ENCODE measurements around the gene HIVEP3.

HIVEP3 gene

DNA sequence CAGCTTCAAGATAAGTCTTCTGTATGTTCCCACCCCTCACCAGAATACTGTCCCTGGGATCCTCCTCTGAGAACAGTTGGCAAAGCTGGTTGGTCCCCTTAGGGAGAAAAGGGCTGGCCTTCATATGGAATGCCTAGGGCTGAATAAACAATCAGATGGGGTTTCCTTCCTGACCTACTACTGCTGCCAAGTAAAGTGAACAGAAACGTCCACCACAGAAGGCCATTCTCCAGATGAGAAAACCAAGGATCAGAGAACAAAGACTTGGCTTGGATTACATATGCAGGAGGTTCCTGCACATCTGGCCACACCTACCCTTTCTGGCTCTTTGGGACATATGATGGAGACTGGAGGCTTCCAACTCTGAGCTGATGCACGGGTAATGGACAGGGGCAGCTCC is 194.5 kb downstream of the HIVEP3 start:
- FAIRE-seq = no peak
- no peak for DNase-seq (ENCODE audit: extremely low spot score, insufficient read length, low read depth)

DNA sequence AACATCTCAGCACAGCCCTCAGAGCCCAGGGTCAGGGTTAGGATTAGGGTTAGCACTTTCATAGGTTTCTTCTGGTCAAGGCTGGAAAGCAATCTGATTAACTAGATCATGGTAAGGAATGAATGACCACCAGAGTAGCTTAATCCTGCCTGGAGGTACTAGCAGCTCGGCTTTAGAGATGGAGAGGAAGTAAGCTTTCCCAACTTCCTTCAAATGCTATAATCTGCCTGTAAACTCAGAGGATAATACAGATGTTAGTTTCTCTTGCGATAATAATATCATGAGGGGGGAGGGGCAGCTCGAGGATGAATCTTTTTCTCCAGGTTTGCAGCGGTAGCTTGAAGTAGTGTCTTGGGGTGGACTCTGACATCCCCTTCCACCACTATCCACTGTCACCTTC is 194.9 kb downstream of the HIVEP3 start:
- FAIRE-seq = no peak
- no peak for DNase-seq (ENCODE audit: extremely low spot score, insufficient read length, low read depth)

DNA sequence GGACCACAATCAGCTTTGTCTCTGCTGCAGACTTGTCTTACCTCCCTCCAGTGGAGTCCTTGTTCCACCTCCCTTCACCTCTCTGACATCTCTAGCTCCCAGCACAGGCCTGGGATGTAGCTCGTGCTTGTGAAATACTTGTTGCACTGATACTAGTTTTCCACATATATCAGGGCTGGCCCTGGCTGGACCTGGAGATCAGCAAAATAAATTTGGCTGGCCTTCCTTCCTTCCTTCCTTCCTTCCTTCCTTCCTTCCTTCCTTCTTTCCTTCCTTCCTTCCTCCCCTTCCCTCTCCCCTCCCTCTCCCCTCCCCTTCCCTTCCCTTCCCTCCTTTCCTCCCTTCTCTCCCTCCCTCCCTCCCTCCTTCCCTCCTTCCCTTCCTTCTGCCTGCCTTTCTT is 196.5 kb downstream of the HIVEP3 start:
- no peak for FAIRE-seq
- no peak for DNase-seq (ENCODE audit: extremely low spot score, insufficient read length, low read depth)

DNA sequence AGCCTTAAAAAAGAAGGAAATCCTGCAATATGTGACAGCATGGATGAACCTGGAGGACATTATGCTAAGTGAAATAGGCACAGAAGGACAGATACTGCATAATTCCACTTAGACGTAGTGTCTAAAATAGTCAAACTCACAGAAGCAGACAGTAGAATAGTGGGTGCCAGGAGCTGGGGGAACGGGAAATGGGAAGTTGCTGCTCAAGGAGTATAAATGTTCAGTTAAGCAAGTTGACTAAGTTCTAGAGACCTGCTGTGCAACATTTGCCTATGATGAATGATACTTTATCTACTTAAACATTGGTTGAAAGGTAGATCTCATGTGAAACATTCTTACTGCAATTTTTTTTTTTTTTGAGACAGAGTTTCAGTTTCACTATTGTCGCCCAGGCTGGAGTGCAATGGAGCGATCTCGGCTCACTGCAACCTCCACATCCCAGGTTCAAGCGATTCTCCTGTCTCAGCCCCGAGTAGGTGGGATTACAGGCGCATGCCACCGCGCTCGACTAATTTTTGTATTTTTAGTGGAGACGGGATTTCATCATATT is 197.8 kb downstream of the HIVEP3 start:
- peak; percentile 92 for FAIRE-seq

DNA sequence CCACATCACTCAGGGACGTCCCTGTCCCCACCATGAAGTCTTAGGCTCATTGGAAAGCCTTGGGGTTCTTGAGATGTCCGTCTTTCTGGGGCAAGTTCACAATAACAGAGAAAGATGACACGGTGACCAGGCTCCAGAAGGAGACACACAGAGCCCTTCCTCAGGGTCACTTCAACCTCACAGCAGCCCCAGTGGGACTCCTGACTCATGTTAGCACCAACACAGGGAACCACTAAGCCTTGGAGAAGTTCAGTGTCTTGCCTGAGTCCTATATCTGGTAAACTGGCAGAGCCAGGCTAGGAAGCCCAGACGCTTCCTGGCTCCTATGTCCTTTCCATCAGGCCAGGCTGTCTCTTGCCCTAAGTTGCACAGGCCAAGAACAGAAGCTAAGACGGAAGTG is 199.1 kb downstream of the HIVEP3 start:
- DNase-seq (ENCODE audit: extremely low spot score, insufficient read length, low read depth) (no peak), FAIRE-seq (no peak)

More for the DNA sequence above, 197.8 kb downstream of the HIVEP3 start:
- DNase-seq (ENCODE audit: extremely low spot score, insufficient read length, low read depth) = no peak

DNA sequence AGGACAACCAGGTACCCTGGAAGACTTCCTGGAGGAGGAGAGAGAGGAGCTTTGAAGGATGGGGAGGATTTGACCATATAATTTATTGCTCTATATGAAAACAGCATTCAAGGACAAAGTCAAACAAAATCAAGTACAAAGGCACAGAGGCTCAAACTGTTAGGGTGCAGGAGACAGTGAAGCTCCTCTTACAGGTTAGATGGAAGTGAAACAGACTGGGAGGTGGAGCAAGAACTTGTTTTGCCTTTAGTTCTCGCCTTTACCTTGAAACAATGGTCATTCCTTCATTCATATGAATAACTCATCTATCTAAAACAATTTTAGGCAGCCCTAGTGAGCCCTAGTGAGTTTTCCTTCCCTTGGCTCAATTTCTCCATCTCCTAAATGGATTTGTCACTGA is 199.6 kb downstream of the HIVEP3 start:
- FAIRE-seq = peak; percentile 82
- no peak for DNase-seq (ENCODE audit: extremely low spot score, insufficient read length, low read depth)

DNA sequence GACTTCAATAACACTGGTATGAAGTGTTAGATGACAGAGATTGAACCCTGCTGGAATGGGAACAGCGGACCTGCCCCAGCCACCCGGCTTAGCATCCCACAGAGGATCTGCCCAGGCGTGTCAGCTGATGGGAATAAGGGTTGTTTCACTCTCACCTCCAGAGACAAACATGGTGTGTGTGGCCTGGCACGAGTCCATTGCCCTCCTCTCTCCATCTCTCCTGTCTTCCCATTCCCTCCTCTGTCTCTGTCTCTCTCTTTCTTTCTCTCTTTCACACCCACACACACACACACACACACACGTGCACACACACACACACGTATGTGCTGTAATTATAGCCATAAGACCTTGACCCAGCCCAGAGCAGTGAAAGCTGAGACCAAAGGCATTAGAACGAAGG is 200.2 kb downstream of the HIVEP3 start:
- no peak for FAIRE-seq

DNA sequence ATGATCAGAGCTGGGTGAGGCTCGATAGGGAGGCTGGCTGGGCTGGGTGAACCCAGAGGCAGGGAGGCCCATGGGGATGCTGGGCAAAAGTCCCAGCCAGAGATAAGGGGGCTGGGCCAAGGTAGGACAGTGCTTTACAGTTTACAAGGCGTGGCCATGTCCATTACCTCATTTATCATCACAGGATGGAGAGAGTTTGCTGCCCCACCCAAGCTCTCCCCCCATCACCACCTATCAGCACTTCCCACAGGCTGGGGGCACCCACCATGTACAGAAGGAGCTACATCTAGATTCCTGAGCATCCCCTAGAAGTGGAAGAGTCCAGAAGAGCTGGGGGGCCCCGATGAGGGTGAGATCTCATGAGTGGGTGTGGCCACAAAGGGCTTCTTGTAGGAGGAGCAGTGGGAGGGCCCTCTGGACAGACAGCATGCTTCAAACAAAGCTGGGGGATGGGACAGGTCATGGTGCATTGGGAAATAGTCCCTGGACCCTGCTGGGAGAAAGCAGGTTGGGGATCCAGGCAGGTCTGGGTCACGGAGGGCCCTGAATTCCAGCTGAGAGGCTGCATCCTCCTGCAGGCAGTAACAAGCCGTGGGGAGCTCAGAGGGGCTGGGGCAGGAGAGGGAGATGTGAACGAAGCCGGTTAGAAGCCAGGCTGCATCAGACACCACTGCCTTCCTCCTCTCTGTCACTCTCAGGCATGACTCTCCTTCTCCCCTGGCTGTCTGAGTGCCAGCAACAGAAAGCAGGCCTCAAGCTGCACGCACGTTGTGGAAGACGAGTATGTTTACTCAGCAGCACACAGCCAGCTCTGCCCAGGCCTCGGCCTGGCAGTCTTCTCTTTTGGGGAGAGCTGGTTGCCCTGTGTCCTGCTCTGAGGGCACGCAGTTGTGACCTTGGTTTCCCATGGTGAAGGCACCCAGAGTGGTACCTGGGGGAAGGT is 202.3 kb downstream of the HIVEP3 start:
- FAIRE-seq = no peak
- DNase-seq (ENCODE audit: extremely low spot score, insufficient read length, low read depth) = no peak

More for the DNA sequence above, 200.2 kb downstream of the HIVEP3 start:
- DNase-seq (ENCODE audit: extremely low spot score, insufficient read length, low read depth) = no peak

DNA sequence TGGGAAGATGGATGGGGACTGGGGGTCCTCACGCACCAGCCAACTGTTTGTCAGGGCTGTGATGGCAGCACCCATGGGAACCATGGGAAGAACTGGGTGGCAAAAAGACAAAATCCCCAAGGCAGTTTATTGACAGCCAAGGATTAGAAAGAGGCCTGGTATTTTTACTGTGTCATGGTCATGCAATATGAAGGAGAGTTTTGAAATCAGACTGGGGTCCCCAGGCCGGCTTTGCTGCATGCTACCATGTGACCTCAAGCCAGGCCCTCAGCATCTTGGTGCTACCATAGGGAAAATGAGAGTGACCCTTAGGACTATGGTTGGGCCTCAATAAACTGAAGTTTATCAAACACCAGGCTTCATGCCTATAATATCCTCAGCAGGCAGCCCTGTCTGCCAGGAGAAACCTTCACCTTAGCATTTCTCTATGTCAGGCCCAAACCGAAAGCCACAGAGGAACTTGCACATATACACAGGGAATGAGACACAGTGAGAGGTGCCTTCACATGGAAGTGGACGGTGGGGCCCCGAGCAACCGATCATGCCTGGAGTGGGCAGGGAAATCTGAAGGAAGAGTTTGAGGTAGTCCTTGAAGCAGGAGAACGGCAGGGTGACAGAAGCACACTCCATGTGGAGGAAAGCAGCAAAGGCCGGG is 203.2 kb downstream of the HIVEP3 start:
- FAIRE-seq = no peak

DNA sequence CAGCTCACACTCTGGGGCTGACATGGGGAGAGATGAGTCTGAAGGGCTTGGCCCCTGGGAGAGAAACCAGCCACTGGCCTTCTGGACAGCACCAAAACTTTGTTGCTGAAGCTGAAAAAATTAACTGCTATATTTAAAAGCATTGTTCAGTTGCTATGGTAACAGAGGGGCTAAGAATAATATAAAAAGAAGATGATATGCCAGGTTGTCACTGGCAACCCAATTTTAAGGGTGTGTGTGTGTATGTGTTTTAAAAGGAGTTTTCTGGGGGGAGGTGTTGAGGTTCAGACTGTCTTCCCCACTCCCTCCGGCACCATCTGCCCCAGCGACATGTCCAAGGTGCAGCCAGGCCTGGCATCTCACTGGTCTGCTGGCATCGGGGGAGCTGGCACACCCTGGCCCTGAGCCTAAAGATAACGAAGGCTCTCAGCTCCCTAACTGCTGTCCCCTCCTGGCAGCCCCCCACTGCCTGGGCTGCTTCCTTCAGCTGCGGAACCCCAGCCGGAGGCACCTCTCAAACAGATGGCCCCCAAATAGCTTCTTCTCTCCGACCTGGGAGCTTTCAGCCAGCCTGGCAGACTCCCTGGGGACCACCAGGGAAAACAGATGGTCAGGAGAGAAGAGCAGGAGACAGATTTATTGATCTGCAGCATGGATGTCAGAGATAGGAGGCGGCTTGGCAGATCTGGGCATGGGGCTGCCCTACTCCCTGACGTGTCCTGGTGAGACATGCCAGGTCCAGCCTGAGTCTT is 203.9 kb downstream of the HIVEP3 start:
- DNase-seq (ENCODE audit: extremely low spot score, insufficient read length, low read depth) (no peak), FAIRE-seq (no peak)

More for the DNA sequence above, 203.2 kb downstream of the HIVEP3 start:
- no peak for DNase-seq (ENCODE audit: extremely low spot score, insufficient read length, low read depth)

DNA sequence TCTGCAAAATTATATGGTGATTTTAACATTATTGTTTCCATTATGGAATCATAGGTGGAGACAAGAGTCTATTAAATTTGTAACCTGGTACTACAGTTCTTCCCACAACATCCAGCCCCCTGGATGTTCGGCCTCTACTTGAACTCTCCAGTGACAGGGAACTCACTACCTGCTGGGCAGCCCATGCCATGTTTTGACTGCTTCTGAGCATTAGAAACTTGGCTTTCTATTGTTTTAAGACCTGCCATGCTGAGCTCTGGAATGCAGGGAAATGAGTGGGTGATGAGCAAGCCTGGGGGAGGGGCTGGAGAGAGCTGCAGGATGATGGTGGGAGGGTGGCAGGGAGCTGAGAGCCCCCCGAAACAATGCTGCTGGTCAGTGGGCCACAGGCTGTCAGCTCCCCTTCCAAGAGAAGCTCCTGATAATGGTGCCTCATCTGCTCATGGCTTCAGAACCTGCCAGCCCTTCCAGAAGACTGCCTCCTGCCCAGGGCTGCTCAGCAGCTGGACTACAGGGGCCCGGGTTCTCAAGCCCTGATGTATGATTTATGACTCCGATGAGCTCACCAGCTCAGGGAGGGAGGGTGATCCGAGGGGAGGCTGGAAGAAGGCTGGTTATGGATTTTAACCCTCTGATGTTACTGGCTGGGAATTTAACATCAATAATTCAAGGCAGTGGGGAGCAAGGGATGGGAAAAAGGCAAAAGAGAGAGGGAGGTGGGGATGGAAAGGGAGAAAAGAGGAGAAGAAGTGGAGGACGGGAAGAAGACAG is 205.0 kb downstream of the HIVEP3 start:
- FAIRE-seq (no peak), DNase-seq (ENCODE audit: extremely low spot score, insufficient read length, low read depth) (no peak)

DNA sequence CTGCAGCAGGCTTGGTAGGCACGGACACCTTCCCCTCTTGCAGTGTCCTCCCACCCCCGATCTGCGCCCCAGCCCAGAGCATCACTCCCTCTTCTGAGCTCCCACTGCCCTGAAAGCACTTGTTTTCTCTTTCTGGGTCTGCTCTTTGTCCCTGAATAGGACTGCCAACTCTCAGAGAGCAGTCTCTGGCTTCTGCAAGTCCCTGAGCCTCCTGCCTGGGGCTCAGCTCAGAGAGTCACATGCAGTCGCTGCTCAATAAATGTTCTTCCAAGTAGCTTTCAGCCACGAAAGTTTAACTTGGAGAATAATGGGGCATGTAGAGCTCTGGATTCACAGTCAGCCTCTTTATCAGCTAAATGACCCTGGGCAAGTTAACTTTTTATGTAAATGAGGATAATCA is 205.6 kb downstream of the HIVEP3 start:
- DNase-seq (ENCODE audit: extremely low spot score, insufficient read length, low read depth) (no peak), FAIRE-seq (no peak)

DNA sequence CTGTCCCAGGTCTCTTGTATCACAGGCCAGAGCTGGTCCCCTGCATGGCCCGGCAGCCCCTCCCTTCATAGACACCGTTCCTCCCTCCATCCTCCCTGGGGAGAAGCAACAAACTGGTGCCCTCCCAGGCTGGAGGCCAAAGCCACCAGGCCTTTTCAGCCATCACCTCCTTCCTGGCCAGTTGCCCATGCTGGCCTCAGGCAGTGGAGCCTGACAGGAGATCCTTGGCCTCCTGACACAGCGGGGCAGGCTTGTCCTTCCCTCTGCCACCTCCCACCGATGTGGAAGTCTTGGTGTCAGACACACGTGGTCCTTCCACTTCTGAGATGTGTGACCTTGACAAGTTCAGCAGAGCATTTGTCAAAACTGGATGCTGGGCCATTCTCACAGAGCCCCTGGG is 206.0 kb downstream of the HIVEP3 start:
- no peak for FAIRE-seq
- DNase-seq (ENCODE audit: extremely low spot score, insufficient read length, low read depth) = no peak

DNA sequence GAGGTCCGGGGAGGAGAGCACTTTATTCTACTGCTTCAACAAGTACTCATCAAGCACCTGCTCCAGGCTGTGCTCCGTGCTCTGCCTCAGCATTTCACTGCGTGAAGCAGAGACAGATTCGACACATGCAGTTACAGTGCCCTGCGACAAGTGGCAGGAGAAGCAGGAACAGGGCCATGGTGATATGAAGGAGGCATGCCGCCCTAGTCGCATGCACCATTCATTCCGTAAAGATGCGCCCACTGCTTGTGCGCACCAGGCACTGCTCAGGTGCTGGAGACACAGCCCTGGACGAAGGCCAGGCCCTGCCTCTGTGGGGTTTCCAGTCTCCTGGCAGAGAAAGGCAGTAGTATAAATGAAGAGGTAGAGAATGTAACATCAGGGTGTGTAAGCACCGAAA is 206.6 kb downstream of the HIVEP3 start:
- FAIRE-seq (no peak), DNase-seq (ENCODE audit: extremely low spot score, insufficient read length, low read depth) (no peak)

DNA sequence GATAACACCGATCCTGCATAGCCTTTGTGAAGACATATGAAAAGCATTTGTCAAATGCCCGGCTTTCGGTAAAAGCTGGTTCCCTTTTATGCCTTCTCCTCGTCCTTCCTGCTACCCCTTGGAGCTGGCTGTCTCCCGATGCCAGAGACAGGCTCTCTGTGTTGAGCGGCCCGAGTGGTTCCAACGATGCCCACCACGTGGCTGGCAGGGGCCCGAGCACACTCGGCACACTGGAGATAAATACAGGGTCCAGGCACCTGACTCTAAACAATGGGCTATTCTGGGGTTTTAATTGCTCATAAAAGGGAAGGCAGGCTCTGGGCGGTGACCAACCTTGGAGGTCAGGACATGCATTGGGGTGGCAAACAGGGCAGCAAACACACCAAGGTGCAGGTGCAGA is 207.1 kb downstream of the HIVEP3 start:
- no peak for DNase-seq (ENCODE audit: extremely low spot score, insufficient read length, low read depth)
- no peak for FAIRE-seq

DNA sequence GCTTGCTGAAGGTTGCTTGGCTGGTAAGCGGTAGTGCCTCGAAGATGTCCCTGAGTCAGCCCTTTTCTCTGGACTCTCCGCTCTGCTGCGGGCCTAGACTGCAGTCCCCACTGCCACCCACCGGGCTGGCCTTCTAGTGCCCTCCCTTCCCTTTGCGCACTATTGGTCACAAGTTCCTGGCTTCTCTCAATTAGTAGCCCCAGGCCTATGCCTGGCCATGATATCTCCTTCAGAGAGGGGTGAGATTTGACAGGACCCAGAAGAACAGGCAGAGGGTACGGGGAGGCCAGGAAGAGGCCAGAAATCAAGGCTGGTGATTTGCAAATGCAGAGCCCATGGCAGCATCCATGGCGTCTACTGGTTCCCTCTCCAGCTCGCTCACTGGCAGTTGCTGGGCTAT is 207.7 kb downstream of the HIVEP3 start:
- FAIRE-seq = no peak

DNA sequence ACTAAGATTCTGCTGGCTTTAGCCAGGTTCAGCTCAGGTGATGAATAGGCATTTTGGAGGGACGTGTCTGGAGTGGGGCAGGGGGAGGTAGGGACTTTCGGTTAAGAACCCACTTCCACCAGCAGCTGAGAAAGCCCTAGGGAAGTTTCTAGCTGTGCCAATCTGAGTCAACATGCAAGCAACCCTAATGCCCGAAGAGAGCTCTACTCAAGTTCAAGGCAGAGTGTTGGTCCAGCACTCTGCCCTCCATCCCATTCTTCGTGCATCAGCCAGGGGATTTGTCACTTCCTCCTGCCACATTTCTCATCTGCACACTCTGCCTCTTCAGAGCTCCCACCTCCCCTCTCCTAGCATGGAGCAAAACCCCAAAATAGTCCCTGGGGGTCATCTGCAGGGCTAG is 208.8 kb downstream of the HIVEP3 start:
- DNase-seq (ENCODE audit: extremely low spot score, insufficient read length, low read depth) (no peak), FAIRE-seq (no peak)

More for the DNA sequence above, 207.7 kb downstream of the HIVEP3 start:
- no peak for DNase-seq (ENCODE audit: extremely low spot score, insufficient read length, low read depth)

DNA sequence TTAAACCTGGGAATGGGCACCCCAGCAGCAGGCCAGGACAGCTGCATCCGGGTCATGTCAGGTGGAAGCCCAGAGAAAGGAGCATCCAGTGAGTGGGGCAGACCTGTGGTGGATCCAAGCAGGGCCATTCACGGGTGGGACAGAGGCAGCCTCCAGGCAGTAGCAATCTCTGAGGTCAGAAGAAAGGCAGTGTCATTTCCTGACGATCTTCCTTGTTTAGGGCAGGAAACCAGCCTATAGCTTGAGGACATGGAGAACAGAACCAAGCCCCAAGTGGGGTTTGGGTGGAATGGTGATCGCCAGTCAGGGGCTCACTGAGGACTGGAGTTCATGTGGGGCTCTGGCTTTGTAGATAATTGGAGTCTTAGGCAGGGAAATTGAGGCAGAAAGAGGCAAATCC is 209.4 kb downstream of the HIVEP3 start:
- FAIRE-seq (no peak), DNase-seq (ENCODE audit: extremely low spot score, insufficient read length, low read depth) (no peak)

DNA sequence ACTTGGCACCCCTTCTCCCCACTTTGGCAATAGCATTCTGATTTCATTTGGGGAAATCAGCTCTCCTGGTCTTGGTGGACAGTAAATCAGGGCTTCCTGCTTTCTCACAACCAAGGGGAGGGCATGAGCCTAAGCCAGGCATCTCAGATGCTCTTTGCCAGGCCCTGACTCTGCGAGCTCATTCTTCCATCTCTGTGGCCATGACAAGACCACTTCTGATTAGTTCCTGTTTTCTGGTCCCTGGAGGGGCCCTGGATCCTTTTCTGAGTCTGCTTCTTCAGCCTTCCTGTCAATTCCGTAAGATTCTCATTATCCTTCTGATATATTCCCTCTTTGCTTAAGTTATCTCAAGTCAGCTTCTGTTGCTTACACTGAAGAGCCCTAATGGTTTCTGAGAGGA is 210.4 kb downstream of the HIVEP3 start:
- FAIRE-seq = no peak

DNA sequence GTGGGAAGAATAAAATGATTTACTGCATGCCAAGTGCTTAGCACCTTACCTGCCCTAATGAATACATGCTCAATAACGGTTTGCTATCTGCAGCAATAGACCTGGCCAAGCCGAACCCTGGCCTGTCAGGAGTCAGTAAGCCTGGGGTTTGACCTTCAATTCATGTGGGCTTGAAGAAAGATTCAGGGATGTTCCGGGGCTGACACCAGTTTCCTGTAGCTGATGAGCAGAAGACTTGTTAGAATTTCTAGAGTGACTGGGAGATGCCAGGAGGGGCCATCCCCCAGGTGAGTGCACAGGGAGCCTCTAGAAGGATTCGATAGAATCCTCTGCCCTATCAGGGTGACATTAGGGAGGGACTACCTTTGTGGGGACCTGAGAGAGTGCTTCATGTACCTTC is 210.9 kb downstream of the HIVEP3 start:
- no peak for FAIRE-seq
- no peak for DNase-seq (ENCODE audit: extremely low spot score, insufficient read length, low read depth)

More for the DNA sequence above, 210.4 kb downstream of the HIVEP3 start:
- no peak for DNase-seq (ENCODE audit: extremely low spot score, insufficient read length, low read depth)

Measured in GM18507 (cell line).